Measurements from ENCODE around the gene PLXNB3. TPM values are rescaled to one million over a fixed set of nuclear protein-coding genes. Genes with fewer than 3 reads are reported as not detected.

Gene PLXNB3
- total RNA-seq, 1 donor from 2014 or later, result 5.8 TPM

- H3K27me3 Mint-ChIP-seq (ENCODE audit: unreplicated experiment), result no peaks in the 10 kb centered on the region
- no peaks in the 10 kb centered on the region for H3K36me3 Mint-ChIP-seq (ENCODE audit: unreplicated experiment)
- no peaks in the 10 kb centered on the region for H3K4me1 Mint-ChIP-seq (ENCODE audit: low read depth, unreplicated experiment)
- H3K4me3 Mint-ChIP-seq (ENCODE audit: unreplicated experiment), result no peak overlapping the region
- no peak for TF ChIP-seq CTCF (IDR thresholded peaks at IDR 0.05; ENCODE audit: partially characterized antibody, unreplicated experiment)
- peaks cover 1% of the 10 kb centered on the region for H3K9me3 Mint-ChIP-seq (ENCODE audit: unreplicated experiment)
- no peak overlapping the region for H3K27ac Mint-ChIP-seq (ENCODE audit: unreplicated experiment)
- DNase-seq, result no peak
Measured at GRCh38 chrX:153800746-153801145, 36.7 kb downstream of the PLXNB3 start.

GRCh38 chrX:153801669-153802068 is 37.6 kb downstream of the PLXNB3 start:
- no peak for TF ChIP-seq CTCF (IDR thresholded peaks at IDR 0.05; ENCODE audit: partially characterized antibody, unreplicated experiment)
- Mint-ChIP-seq H3K27me3 (ENCODE audit: unreplicated experiment) (no peaks in the 10 kb centered on the region), H3K9me3 (ENCODE audit: unreplicated experiment) (peaks cover 1% of the 10 kb centered on the region), H3K27ac (ENCODE audit: unreplicated experiment) (no peak overlapping the region), H3K4me1 (ENCODE audit: low read depth, unreplicated experiment) (no peaks in the 10 kb centered on the region), H3K36me3 (ENCODE audit: unreplicated experiment) (no peaks in the 10 kb centered on the region), H3K4me3 (ENCODE audit: unreplicated experiment) (no peak overlapping the region)
- no peak for DNase-seq

- Mint-ChIP-seq H3K4me3 (ENCODE audit: unreplicated experiment) (no peak overlapping the region), H3K4me1 (ENCODE audit: low read depth, unreplicated experiment) (no peaks in the 10 kb centered on the region), H3K9me3 (ENCODE audit: unreplicated experiment) (no peaks in the 10 kb centered on the region), H3K27ac (ENCODE audit: unreplicated experiment) (no peak overlapping the region), H3K27me3 (ENCODE audit: unreplicated experiment) (no peaks in the 10 kb centered on the region), H3K36me3 (ENCODE audit: unreplicated experiment) (no peaks in the 10 kb centered on the region)
- DNase-seq, result no peak
- TF ChIP-seq CTCF (IDR thresholded peaks at IDR 0.05; ENCODE audit: partially characterized antibody, unreplicated experiment), result no peak
Measured at GRCh38 chrX:153802513-153803045, 38.5 kb downstream of the PLXNB3 start.

GRCh38 chrX:153803211-153804099 is 39.4 kb downstream of the PLXNB3 start:
- H3K4me3 Mint-ChIP-seq (ENCODE audit: unreplicated experiment), result no peak overlapping the region
- no peaks in the 10 kb centered on the region for H3K27me3 Mint-ChIP-seq (ENCODE audit: unreplicated experiment)
- H3K4me1 Mint-ChIP-seq (ENCODE audit: low read depth, unreplicated experiment), result no peaks in the 10 kb centered on the region
- TF ChIP-seq CTCF (IDR thresholded peaks at IDR 0.05; ENCODE audit: partially characterized antibody, unreplicated experiment), result no peak
- H3K9me3 Mint-ChIP-seq (ENCODE audit: unreplicated experiment), result no peaks in the 10 kb centered on the region
- H3K36me3 Mint-ChIP-seq (ENCODE audit: unreplicated experiment), result no peaks in the 10 kb centered on the region
- H3K27ac Mint-ChIP-seq (ENCODE audit: unreplicated experiment), result no peak overlapping the region
- no peak for DNase-seq

- no peaks in the 10 kb centered on the region for H3K4me1 Mint-ChIP-seq (ENCODE audit: low read depth, unreplicated experiment)
- H3K9me3 Mint-ChIP-seq (ENCODE audit: unreplicated experiment), result no peaks in the 10 kb centered on the region
- DNase-seq, result no peak
- no peaks in the 10 kb centered on the region for H3K36me3 Mint-ChIP-seq (ENCODE audit: unreplicated experiment)
- H3K27me3 Mint-ChIP-seq (ENCODE audit: unreplicated experiment), result peaks cover 2% of the 10 kb centered on the region
- no peak for TF ChIP-seq CTCF (IDR thresholded peaks at IDR 0.05; ENCODE audit: partially characterized antibody, unreplicated experiment)
- no peak overlapping the region for H3K4me3 Mint-ChIP-seq (ENCODE audit: unreplicated experiment)
- H3K27ac Mint-ChIP-seq (ENCODE audit: unreplicated experiment), result no peak overlapping the region
Measured at GRCh38 chrX:153804100-153804595, 40.1 kb downstream of the PLXNB3 start.

Measured in glutamatergic neuron (in vitro differentiated cells).